GM18502 (cell line): Measurements from ENCODE around the gene WDR27.
"Not testable (repeated sequence)": the region's sequence is repeated elsewhere in the genome, so short reads cannot be mapped to it uniquely, and the experiment has no call there.

Experiments used
- ATAC-seq: cut with Tn5 transposase; IDR thresholded peaks from one replicate; pipeline ENCODE4 v1.9.1; 2021; ENCODE audit warnings: mild to moderate bottlenecking; ENCODE audit not compliant: unreplicated experiment, poor library complexity

The WDR27 gene

GRCh38 chr6:169666441-169666840 lies 35.4 kb downstream of the WDR27 start:
- ATAC-seq = no peak

- ATAC-seq = no peak
Observed at GRCh38 chr6:169665289-169665688, 36.5 kb downstream of the WDR27 start.

GRCh38 chr6:169664227-169664626 lies 37.6 kb downstream of the WDR27 start:
- ATAC-seq = no peak

GRCh38 chr6:169663468-169663867 lies 38.4 kb downstream of the WDR27 start:
- ATAC-seq = no peak

- no peak for ATAC-seq
Observed at GRCh38 chr6:169661391-169661756, 40.5 kb downstream of the WDR27 start.

- ATAC-seq = no peak
Observed at GRCh38 chr6:169660751-169661390, 41.0 kb downstream of the WDR27 start.

GRCh38 chr6:169659820-169660610 lies 41.8 kb downstream of the WDR27 start:
- ATAC-seq = no peak

GRCh38 chr6:169657284-169657610 lies 44.6 kb downstream of the WDR27 start:
- ATAC-seq = no peak

GRCh38 chr6:169656546-169657283 lies 45.1 kb downstream of the WDR27 start:
- ATAC-seq = no peak

- peak; percentile 97 for ATAC-seq
Observed at GRCh38 chr6:169654598-169655391, 47.0 kb downstream of the WDR27 start.

- no peak for ATAC-seq
Observed at GRCh38 chr6:169653691-169654090, 48.1 kb downstream of the WDR27 start.

- ATAC-seq = no peak
Observed at GRCh38 chr6:169652896-169653295, 48.9 kb downstream of the WDR27 start.

- ATAC-seq = no peak
Observed at GRCh38 chr6:169651498-169651897, 50.3 kb downstream of the WDR27 start.

- no peak for ATAC-seq
Observed at GRCh38 chr6:169650959-169651292, 50.9 kb downstream of the WDR27 start.

- no peak for ATAC-seq
Observed at GRCh38 chr6:169650241-169650958, 51.4 kb downstream of the WDR27 start.

GRCh38 chr6:169648617-169649016 lies 53.2 kb downstream of the WDR27 start:
- no peak for ATAC-seq

- ATAC-seq = no peak
Observed at GRCh38 chr6:169648092-169648491, 53.7 kb downstream of the WDR27 start.

GRCh38 chr6:169647637-169648036 lies 54.2 kb downstream of the WDR27 start:
- ATAC-seq = no peak

- ATAC-seq = no peak
Observed at GRCh38 chr6:169646906-169647567, 54.8 kb downstream of the WDR27 start.

GRCh38 chr6:169645459-169645858 lies 56.4 kb downstream of the WDR27 start:
- ATAC-seq = not testable (repeated sequence)
